ENCODE measurements around the gene RPL34. TPM values are rescaled to one million over a fixed set of nuclear protein-coding genes. Genes with fewer than 3 reads are reported as not detected.
"Not testable (repeated sequence)": the region's sequence is repeated elsewhere in the genome, so short reads cannot be mapped to it uniquely, and the experiment has no call there.

Gene RPL34
- total RNA-seq, 4 donors from 2014 or later, result 286 to 803 (median 342) TPM

DNA sequence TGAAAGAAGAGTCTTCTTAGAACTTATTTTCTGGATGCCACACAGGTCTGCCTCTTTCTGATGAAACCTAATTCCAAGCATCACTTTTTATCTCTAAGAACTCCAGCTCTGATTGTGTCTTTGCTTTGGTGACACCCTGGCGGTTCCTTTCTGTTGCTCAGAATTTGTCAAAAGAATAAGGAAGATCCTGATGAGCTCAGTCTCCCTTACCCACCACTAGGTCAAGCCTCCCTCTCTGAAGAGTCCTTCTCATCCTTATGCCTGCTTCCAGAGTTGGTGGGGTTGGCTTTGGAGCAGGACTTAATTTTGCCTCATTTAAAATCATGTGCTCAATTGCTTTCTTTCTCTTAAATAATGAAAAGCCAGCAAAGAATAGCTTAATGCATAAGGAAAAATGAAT lies 31.5 kb upstream of the RPL34 start:
- no peaks in the 10 kb centered on the region for H3K9me3 ChIP-seq
- no peaks in the 10 kb centered on the region for H3K36me3 ChIP-seq
- no peaks in the 10 kb centered on the region for H3K4me1 ChIP-seq
- H3K4me3 ChIP-seq, result no peak overlapping the region
- H3K27ac ChIP-seq, result no peak overlapping the region
- TF ChIP-seq POLR2A (IDR thresholded peaks at IDR 0.05), result no peak
- TF ChIP-seq, protein P1, sequence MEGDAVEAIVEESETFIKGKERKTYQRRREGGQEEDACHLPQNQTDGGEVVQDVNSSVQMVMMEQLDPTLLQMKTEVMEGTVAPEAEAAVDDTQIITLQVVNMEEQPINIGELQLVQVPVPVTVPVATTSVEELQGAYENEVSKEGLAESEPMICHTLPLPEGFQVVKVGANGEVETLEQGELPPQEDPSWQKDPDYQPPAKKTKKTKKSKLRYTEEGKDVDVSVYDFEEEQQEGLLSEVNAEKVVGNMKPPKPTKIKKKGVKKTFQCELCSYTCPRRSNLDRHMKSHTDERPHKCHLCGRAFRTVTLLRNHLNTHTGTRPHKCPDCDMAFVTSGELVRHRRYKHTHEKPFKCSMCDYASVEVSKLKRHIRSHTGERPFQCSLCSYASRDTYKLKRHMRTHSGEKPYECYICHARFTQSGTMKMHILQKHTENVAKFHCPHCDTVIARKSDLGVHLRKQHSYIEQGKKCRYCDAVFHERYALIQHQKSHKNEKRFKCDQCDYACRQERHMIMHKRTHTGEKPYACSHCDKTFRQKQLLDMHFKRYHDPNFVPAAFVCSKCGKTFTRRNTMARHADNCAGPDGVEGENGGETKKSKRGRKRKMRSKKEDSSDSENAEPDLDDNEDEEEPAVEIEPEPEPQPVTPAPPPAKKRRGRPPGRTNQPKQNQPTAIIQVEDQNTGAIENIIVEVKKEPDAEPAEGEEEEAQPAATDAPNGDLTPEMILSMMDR (IDR thresholded peaks at IDR 0.05), result no peak
- H3K27me3 ChIP-seq, result no peaks in the 10 kb centered on the region
- no peak for DNase-seq

DNA sequence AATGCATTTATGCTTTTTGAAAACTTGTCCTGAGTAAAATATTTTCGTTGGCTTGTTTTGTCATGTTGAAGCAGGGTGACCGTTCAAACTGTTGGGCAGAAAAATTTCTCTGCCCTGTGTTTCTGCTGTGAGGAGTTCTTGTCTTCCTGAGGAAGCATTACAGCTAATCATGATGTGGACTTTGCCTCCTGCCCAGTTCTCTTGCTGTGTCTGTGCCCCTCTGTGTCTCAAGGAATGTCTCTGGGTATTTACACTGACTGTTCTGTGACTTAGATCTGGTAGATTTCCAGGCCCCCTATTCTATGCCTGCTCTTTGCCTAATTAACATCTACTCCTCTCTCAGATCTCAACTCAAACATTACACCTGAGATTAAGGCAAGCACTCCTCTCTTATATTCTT lies 30.4 kb upstream of the RPL34 start:
- no peak for DNase-seq
- H3K27ac ChIP-seq, result no peak overlapping the region
- H3K27me3 ChIP-seq, result no peaks in the 10 kb centered on the region
- H3K9me3 ChIP-seq, result no peaks in the 10 kb centered on the region
- TF ChIP-seq, protein P1 (IDR thresholded peaks at IDR 0.05), result no peak
- H3K4me3 ChIP-seq, result no peak overlapping the region
- no peaks in the 10 kb centered on the region for H3K4me1 ChIP-seq
- no peaks in the 10 kb centered on the region for H3K36me3 ChIP-seq

DNA sequence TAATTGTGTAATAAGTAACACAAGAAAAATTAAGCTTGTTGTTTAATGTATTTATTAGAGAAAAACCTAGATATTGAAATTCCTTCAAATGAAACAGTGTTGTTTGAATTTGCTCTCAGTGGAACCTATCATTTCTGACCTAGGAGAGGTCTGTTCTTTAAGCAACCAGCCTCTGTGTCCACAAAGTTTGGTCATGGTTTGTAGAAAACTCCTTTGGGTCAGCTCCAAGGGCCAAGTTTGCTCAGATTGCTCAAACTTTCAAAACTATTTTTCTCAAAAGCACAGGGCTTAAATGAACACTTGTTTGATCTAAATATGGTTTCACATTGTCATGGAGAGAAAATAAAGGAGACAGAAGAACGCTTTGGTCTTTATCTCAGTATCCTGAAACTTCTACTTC lies 29.6 kb upstream of the RPL34 start:
- Histone ChIP-seq H3K27me3 (no peaks in the 10 kb centered on the region), H3K4me3 (no peak overlapping the region), H3K9me3 (no peaks in the 10 kb centered on the region), H3K4me1 (no peaks in the 10 kb centered on the region), H3K27ac (no peak overlapping the region), H3K36me3 (no peaks in the 10 kb centered on the region)
- TF ChIP-seq POLR2A (IDR thresholded peaks at IDR 0.05), result no peak
- TF ChIP-seq, protein P1 (IDR thresholded peaks at IDR 0.05), result no peak
- no peak for DNase-seq

DNA sequence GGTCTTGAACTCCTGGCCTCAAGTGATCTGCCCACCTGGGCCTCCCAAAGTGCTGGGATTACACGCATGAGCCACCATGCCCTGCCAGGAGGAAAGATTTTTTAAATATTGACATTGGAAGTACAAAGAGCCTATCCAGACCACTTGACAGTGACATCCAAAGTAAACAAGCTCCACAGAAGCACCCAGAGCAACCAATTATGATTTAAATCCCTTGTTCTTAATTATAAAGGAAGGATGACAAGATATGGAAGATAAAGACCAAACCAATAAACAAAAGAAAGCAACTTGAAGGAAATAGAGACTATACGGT lies 27.7 kb upstream of the RPL34 start:
- H3K9me3 ChIP-seq, result no peaks in the 10 kb centered on the region
- no peak overlapping the region for H3K4me3 ChIP-seq
- H3K4me1 ChIP-seq, result no peaks in the 10 kb centered on the region
- H3K27ac ChIP-seq, result no peak overlapping the region
- no peak for DNase-seq
- H3K27me3 ChIP-seq, result no peaks in the 10 kb centered on the region
- no peak for TF ChIP-seq POLR2A (IDR thresholded peaks at IDR 0.05)
- TF ChIP-seq, protein P1 (IDR thresholded peaks at IDR 0.05), result no peak
- H3K36me3 ChIP-seq, result no peaks in the 10 kb centered on the region

- DNase-seq, H3K27me3 ChIP-seq, H3K9me3 ChIP-seq, H3K4me1 ChIP-seq, H3K36me3 ChIP-seq, H3K4me3 ChIP-seq, H3K27ac ChIP-seq: not testable (repeated sequence)
Measured at GRCh38 chr4:108594296-108594695, 26.1 kb upstream of the RPL34 start.

- no peak for TF ChIP-seq POLR2A (IDR thresholded peaks at IDR 0.05)
- TF ChIP-seq, protein P1 (IDR thresholded peaks at IDR 0.05), result no peak
- no peak overlapping the region for H3K27ac ChIP-seq
- no peak overlapping the region for H3K4me3 ChIP-seq
- H3K36me3 ChIP-seq, result no peaks in the 10 kb centered on the region
- no peak for DNase-seq
- no peaks in the 10 kb centered on the region for H3K9me3 ChIP-seq
- H3K27me3 ChIP-seq, result no peaks in the 10 kb centered on the region
- no peaks in the 10 kb centered on the region for H3K4me1 ChIP-seq
Measured at GRCh38 chr4:108596344-108596743, 24.0 kb upstream of the RPL34 start.
